Lower leg skin (tissue), 3 donors: ENCODE data around the gene PCCB.

Experiments used
- CTCF ChIP-seq, 3 donors: fragments of 450-650 bp; IDR thresholded peaks; one replicate each; pipeline ENCODE4 v1.5.1; 2016; ENCODE audit warnings: antibody characterized with exemption in 3 of 3, mild to moderate bottlenecking in 3 of 3, moderate library complexity in 2 of 3
- POLR2A ChIP-seq, 2 donors: fragments of 450-650 bp; IDR thresholded peaks; one replicate each; pipeline ENCODE4 v1.6.1; 2016 to 2017; ENCODE audit warnings: antibody characterized with exemption in 2 of 2, mild to moderate bottlenecking in 1 of 2, moderate library complexity in 1 of 2

- TF ChIP-seq CTCF (IDR thresholded peaks at IDR 0.05) (no peak), POLR2A (IDR thresholded peaks at IDR 0.05) (no peak)
Measured at GRCh38 chr3:136279092-136279491, 29.0 kb downstream of the PCCB start.
